ENCODE data around the gene TRHDE. TPM values are rescaled to one million over a fixed set of nuclear protein-coding genes. Genes with fewer than 3 reads are reported as not detected.

TRHDE gene
- total and polyA plus RNA-seq, 9 of the 15 experiments (the other 6 are each of a cell fraction or from before 2014, with no cell fraction given): 0.03 to 0.29 (median 0.09) TPM

DNA sequence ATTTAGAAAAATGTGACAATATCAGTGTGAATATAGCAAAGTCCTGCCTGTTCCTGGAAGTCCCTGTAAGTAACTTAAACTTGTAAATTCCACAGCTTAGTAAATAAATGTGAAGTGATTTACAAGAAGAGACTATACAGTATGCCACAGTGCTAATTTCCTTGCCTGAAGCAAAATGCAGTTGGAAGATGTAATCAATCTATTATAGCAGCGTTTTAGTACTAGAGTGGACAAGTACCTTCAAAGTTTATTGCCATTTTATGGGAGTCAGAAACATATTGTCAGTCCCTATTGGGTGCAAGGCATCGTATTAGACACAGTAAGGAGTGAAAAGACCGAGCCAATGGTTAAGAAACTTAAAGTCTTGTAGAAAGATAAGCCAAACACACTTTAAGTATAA is 94.1 kb downstream of the TRHDE start (continued):
- TF ChIP-seq, protein P1, sequence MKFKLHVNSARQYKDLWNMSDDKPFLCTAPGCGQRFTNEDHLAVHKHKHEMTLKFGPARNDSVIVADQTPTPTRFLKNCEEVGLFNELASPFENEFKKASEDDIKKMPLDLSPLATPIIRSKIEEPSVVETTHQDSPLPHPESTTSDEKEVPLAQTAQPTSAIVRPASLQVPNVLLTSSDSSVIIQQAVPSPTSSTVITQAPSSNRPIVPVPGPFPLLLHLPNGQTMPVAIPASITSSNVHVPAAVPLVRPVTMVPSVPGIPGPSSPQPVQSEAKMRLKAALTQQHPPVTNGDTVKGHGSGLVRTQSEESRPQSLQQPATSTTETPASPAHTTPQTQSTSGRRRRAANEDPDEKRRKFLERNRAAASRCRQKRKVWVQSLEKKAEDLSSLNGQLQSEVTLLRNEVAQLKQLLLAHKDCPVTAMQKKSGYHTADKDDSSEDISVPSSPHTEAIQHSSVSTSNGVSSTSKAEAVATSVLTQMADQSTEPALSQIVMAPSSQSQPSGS (CRISPR knock-in tag; IDR thresholded peaks at IDR 0.05): no peak
- no peak for TF ChIP-seq ZNF408 (CRISPR knock-in tag; IDR thresholded peaks at IDR 0.05; ENCODE audit: low read depth)

DNA sequence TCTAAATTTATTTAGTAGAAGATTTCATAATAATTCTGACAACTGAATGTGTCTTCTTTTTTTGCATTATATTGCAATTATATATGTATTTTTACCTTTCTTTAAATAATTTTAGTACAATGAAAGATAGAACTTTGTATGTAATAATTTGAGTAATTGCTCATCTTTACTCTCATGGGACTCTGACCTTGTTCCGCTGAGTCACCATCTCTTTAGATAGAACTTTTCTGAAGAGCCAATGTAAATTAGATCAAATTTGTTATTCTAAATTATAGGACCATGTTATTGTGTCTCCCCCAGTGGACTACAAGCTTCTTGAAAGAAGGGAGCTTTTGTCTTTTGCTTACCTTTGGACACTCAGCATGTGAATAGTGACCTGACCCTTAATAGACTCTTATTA is 96.1 kb downstream of the TRHDE start:
- Histone ChIP-seq H3K4me1 (replicated peaks in 1 of 2; ENCODE audit: control insufficient read depth in 2 of 2, insufficient read depth in 2 of 2, low read length in 2 of 2) (no peaks in the 10 kb centered on the region), H3K27me3 (ENCODE audit: control insufficient read depth in 2 of 2, insufficient read depth in 2 of 2, low read length in 2 of 2) (no peaks in the 10 kb centered on the region), H3K79me2 (ENCODE audit: control insufficient read depth, insufficient read depth, low read length) (no peaks in the 10 kb centered on the region), H3K9ac (ENCODE audit: insufficient read depth in 1 of 2, low read depth in 2 of 2, low read length in 2 of 2) (no peak overlapping the region), H3K4me3 (no peak overlapping the region), H3K9me3 (replicated peaks; ENCODE audit: control insufficient read depth, insufficient read depth, low read depth, low read length) (no peaks in the 10 kb centered on the region), H3K27ac (ENCODE audit: extremely low read depth, low read depth, low read length) (no peak overlapping the region), H3K9me1 (ENCODE audit: control insufficient read depth, insufficient read depth, low read length) (no peaks in the 10 kb centered on the region), H3K4me2 (ENCODE audit: insufficient read depth, low read length) (no peak overlapping the region), H2AFZ (ENCODE audit: low read depth, low read length) (no peak overlapping the region), H3K36me3 (ENCODE audit: control insufficient read depth, insufficient read depth, low read length) (no peaks in the 10 kb centered on the region), H4K20me1 (replicated peaks; ENCODE audit: control insufficient read depth, insufficient read depth, low read length) (no peaks in the 10 kb centered on the region)
- in situ Hi-C loops (cut with MboI) (no loop called here), intact Hi-C loops (cut with micrococcal nuclease) (no loop called here)
- 0% methylated on average over 1 of the region's 1 CpG for WGBS (ENCODE audit: insufficient coverage, low coverage, missing lambda C conversion rate)
- ChIA-PET CTCF (ENCODE audit: low intra/inter-chr PET ratio) (no interaction called here), POLR2A (no interaction called here)
- BruUV-seq (replicated peaks): no TSS peak
- FAIRE-seq (no peak), DNase-seq (ENCODE audit: extremely low read depth in 1 of 4, low spot score in 3 of 4) (no peak), ATAC-seq (no peak)
- TF ChIP-seq ZNF316 (IDR thresholded peaks at IDR 0.05): no peak
- no peak for TF ChIP-seq CHCHD3 (CRISPR knock-in tag; IDR thresholded peaks at IDR 0.05)
- TF ChIP-seq, protein P2, sequence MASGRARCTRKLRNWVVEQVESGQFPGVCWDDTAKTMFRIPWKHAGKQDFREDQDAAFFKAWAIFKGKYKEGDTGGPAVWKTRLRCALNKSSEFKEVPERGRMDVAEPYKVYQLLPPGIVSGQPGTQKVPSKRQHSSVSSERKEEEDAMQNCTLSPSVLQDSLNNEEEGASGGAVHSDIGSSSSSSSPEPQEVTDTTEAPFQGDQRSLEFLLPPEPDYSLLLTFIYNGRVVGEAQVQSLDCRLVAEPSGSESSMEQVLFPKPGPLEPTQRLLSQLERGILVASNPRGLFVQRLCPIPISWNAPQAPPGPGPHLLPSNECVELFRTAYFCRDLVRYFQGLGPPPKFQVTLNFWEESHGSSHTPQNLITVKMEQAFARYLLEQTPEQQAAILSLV (tag; IDR thresholded peaks at IDR 0.05): no peak
- no peak for TF ChIP-seq KAT8 (IDR thresholded peaks at IDR 0.05; ENCODE audit: low read depth)
- TF ChIP-seq, protein P3, sequence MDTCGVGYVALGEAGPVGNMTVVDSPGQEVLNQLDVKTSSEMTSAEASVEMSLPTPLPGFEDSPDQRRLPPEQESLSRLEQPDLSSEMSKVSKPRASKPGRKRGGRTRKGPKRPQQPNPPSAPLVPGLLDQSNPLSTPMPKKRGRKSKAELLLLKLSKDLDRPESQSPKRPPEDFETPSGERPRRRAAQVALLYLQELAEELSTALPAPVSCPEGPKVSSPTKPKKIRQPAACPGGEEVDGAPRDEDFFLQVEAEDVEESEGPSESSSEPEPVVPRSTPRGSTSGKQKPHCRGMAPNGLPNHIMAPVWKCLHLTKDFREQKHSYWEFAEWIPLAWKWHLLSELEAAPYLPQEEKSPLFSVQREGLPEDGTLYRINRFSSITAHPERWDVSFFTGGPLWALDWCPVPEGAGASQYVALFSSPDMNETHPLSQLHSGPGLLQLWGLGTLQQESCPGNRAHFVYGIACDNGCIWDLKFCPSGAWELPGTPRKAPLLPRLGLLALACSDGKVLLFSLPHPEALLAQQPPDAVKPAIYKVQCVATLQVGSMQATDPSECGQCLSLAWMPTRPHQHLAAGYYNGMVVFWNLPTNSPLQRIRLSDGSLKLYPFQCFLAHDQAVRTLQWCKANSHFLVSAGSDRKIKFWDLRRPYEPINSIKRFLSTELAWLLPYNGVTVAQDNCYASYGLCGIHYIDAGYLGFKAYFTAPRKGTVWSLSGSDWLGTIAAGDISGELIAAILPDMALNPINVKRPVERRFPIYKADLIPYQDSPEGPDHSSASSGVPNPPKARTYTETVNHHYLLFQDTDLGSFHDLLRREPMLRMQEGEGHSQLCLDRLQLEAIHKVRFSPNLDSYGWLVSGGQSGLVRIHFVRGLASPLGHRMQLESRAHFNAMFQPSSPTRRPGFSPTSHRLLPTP (IDR thresholded peaks at IDR 0.05; ENCODE audit: borderline replicate concordance, extremely low read depth, insufficient read length): no peak
- TF ChIP-seq TEAD4 (IDR thresholded peaks at IDR 0.05; ENCODE audit: low read length): no peak
- no peak for TF ChIP-seq TEAD4 (CRISPR knock-in tag; IDR thresholded peaks at IDR 0.05; ENCODE audit: borderline replicate concordance)
- TF ChIP-seq SIN3A (IDR thresholded peaks at IDR 0.05; ENCODE audit: borderline replicate concordance in 2 of 2, control insufficient read depth in 1 of 2, low read depth in 2 of 2, low read length in 2 of 2): no peak
- TF ChIP-seq ZNF354B (CRISPR knock-in tag; IDR thresholded peaks at IDR 0.05): no peak
- no peak for TF ChIP-seq ZNF785 (CRISPR knock-in tag; IDR thresholded peaks at IDR 0.05)
- TF ChIP-seq, protein P4, sequence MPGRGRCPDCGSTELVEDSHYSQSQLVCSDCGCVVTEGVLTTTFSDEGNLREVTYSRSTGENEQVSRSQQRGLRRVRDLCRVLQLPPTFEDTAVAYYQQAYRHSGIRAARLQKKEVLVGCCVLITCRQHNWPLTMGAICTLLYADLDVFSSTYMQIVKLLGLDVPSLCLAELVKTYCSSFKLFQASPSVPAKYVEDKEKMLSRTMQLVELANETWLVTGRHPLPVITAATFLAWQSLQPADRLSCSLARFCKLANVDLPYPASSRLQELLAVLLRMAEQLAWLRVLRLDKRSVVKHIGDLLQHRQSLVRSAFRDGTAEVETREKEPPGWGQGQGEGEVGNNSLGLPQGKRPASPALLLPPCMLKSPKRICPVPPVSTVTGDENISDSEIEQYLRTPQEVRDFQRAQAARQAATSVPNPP (IDR thresholded peaks at IDR 0.05; ENCODE audit: borderline replicate concordance, insufficient read depth, insufficient read length): no peak
